ACC112 (cell line): ENCODE data around the gene MDFIC.
"Not testable (repeated sequence)": the region's sequence is repeated elsewhere in the genome, so short reads cannot be mapped to it uniquely, and the experiment has no call there.

Source experiments
- H2AFZ ChIP-seq: fragments of 200-600 bp; sonication (generic); one replicate; pipeline ENCODE4 v1.6.0; 2017; ENCODE audit warnings: antibody characterized with exemption, low read length; ENCODE audit not compliant: unreplicated experiment
- H3K27ac ChIP-seq: fragments of 200-600 bp; sonication (generic); 2 replicates; pipeline ENCODE4 v1.5.1; 2014; ENCODE audit warnings: low read depth, mild to moderate bottlenecking, antibody characterized with exemption, low read length, moderate library complexity
- H3K27me3 ChIP-seq: fragments of 200-600 bp; sonication (generic); 2 replicates; pipeline ENCODE4 v1.6.1; 2014; ENCODE audit warnings: mild to moderate bottlenecking, antibody characterized with exemption, low read length, moderate library complexity, mixed read lengths; ENCODE audit not compliant: insufficient read depth
- H3K36me3 ChIP-seq: fragments of 200-600 bp; sonication (generic); 2 replicates; pipeline ENCODE4 v1.6.1; 2016; ENCODE audit warnings: mild to moderate bottlenecking, antibody characterized with exemption, low read length, moderate library complexity, mixed read lengths; ENCODE audit not compliant: insufficient read depth
- H3K4me1 ChIP-seq: fragments of 200-600 bp; sonication (generic); one replicate; pipeline ENCODE4 v1.6.1; 2016; ENCODE audit warnings: low read length, mixed read lengths; ENCODE audit not compliant: insufficient read depth, unreplicated experiment, control insufficient read depth
- H3K4me3 ChIP-seq: fragments of 200-600 bp; sonication (generic); 2 replicates; pipeline ENCODE4 v1.5.1; 2014; ENCODE audit warnings: mild to moderate bottlenecking, low read depth, low read length
- H3K79me2 ChIP-seq: fragments of 200-600 bp; sonication (generic); one replicate; pipeline ENCODE4 v1.6.0; 2016; ENCODE audit warnings: low read length; ENCODE audit not compliant: control insufficient read depth, unreplicated experiment, insufficient read depth

The MDFIC gene

GRCh38 chr7:114922026-114922651, at the start of gene MDFIC:
Gene MDFIC (plus strand): TSS chr7:114922094. CDS start chr7:114923034, 940 bp downstream.
- H3K4me1 ChIP-seq: peaks cover 6% of the 10 kb centered on the region
- H3K27me3 ChIP-seq: no peaks in the 10 kb centered on the region
- peaks cover 40% of the 10 kb centered on the region for H3K79me2 ChIP-seq
- H3K36me3 ChIP-seq: peaks cover 12% of the 10 kb centered on the region; the same call in 1 of the 2 replicates
- peak within 1 kb of the TSS; percentile 97 for H3K4me3 ChIP-seq
- peak within 1 kb of the TSS; percentile 99 for H2AFZ ChIP-seq
- peak within 1 kb of the TSS; percentile 72 for H3K27ac ChIP-seq

- Histone ChIP-seq H3K27ac (no peak overlapping the region), H3K27me3 (no peaks in the 10 kb centered on the region), H3K4me1 (peaks cover 3% of the 10 kb centered on the region), H3K36me3 (no peaks in the 10 kb centered on the region), H3K79me2 (no peaks in the 10 kb centered on the region), H3K4me3 (no peak overlapping the region), H2AFZ (no peak overlapping the region)
Observed at GRCh38 chr7:114874170-114874569, 47.7 kb upstream of the MDFIC start.

- Histone ChIP-seq H3K79me2 (no peaks in the 10 kb centered on the region), H3K4me1 (peaks cover 3% of the 10 kb centered on the region), H3K27me3 (no peaks in the 10 kb centered on the region), H2AFZ (no peak overlapping the region), H3K36me3 (no peaks in the 10 kb centered on the region), H3K4me3 (no peak overlapping the region), H3K27ac (no peak overlapping the region)
Observed at GRCh38 chr7:114875186-114875585, 46.7 kb upstream of the MDFIC start.

GRCh38 chr7:114879554-114879953, 42.3 kb upstream of the MDFIC start:
- Histone ChIP-seq H3K4me3 (no peak overlapping the region), H3K27me3 (no peaks in the 10 kb centered on the region), H3K4me1 (no peaks in the 10 kb centered on the region), H3K79me2 (no peaks in the 10 kb centered on the region), H2AFZ (no peak overlapping the region), H3K27ac (no peak overlapping the region), H3K36me3 (no peaks in the 10 kb centered on the region)

- Histone ChIP-seq H3K36me3 (no peaks in the 10 kb centered on the region), H3K27ac (no peak overlapping the region)
Observed at GRCh38 chr7:114885836-114886235, 36.1 kb upstream of the MDFIC start.

GRCh38 chr7:114886241-114886640, 35.7 kb upstream of the MDFIC start:
- no peak overlapping the region for H3K4me3 ChIP-seq
- no peaks in the 10 kb centered on the region for H3K79me2 ChIP-seq
- peaks cover 18% of the 10 kb centered on the region for H3K4me1 ChIP-seq
- no peak overlapping the region for H2AFZ ChIP-seq
- no peak overlapping the region for H3K27ac ChIP-seq
- no peaks in the 10 kb centered on the region for H3K36me3 ChIP-seq
- H3K27me3 ChIP-seq: no peaks in the 10 kb centered on the region

More at GRCh38 chr7:114885836-114886235, 36.1 kb upstream of the MDFIC start:
- Histone ChIP-seq H3K4me3 (no peak overlapping the region), H3K4me1 (peaks cover 18% of the 10 kb centered on the region), H3K27me3 (no peaks in the 10 kb centered on the region), H3K79me2 (no peaks in the 10 kb centered on the region), H2AFZ (no peak overlapping the region)

- peaks cover 18% of the 10 kb centered on the region for H3K4me1 ChIP-seq
- peak overlapping the region; percentile 65 for H3K27ac ChIP-seq
- H3K36me3 ChIP-seq, H3K79me2 ChIP-seq, H3K27me3 ChIP-seq, H2AFZ ChIP-seq, H3K4me3 ChIP-seq: not testable (repeated sequence)
Observed at GRCh38 chr7:114889116-114889515, 32.8 kb upstream of the MDFIC start.

GRCh38 chr7:114889646-114890285, 32.1 kb upstream of the MDFIC start:
- no peaks in the 10 kb centered on the region for H3K36me3 ChIP-seq
- H3K27me3 ChIP-seq: no peaks in the 10 kb centered on the region

GRCh38 chr7:114890561-114890960, 31.3 kb upstream of the MDFIC start:
- Histone ChIP-seq H3K4me3 (no peak overlapping the region), H3K79me2 (no peaks in the 10 kb centered on the region), H2AFZ (no peak overlapping the region), H3K27me3 (no peaks in the 10 kb centered on the region), H3K36me3 (no peaks in the 10 kb centered on the region), H3K27ac (no peak overlapping the region), H3K4me1 (peaks cover 17% of the 10 kb centered on the region)

More at GRCh38 chr7:114889646-114890285, 32.1 kb upstream of the MDFIC start:
- Histone ChIP-seq H3K79me2 (no peaks in the 10 kb centered on the region), H3K4me3 (no peak overlapping the region), H2AFZ (peak overlapping the region; percentile 45), H3K27ac (peak overlapping the region; percentile 65), H3K4me1 (peaks cover 18% of the 10 kb centered on the region)

- H3K4me1 ChIP-seq: no peaks in the 10 kb centered on the region
- H3K27me3 ChIP-seq: no peaks in the 10 kb centered on the region
- H3K36me3 ChIP-seq: no peaks in the 10 kb centered on the region
- H3K4me3 ChIP-seq: no peak overlapping the region
- H2AFZ ChIP-seq: no peak overlapping the region
- H3K27ac ChIP-seq: no peak overlapping the region
- no peaks in the 10 kb centered on the region for H3K79me2 ChIP-seq
Observed at GRCh38 chr7:114900127-114900526, 21.8 kb upstream of the MDFIC start.

- Histone ChIP-seq H3K36me3 (no peaks in the 10 kb centered on the region), H3K4me1 (no peaks in the 10 kb centered on the region), H3K27ac (no peak overlapping the region), H2AFZ (no peak overlapping the region), H3K27me3 (no peaks in the 10 kb centered on the region), H3K79me2 (no peaks in the 10 kb centered on the region), H3K4me3 (no peak overlapping the region)
Observed at GRCh38 chr7:114901771-114902170, 20.1 kb upstream of the MDFIC start.
